OCI-LY3 (cell line): Measurements from ENCODE around the gene ZMIZ1.

Experiments used
- CTCF ChIP-seq: fragments of 200-600, 300-600 bp; sonication (generic); IDR thresholded peaks from 2 replicates; pipeline ENCODE4 v1.5.1; 2014; ENCODE audit warnings: antibody characterized with exemption, low read length, low read depth
- EZH2phosphoT487 ChIP-seq: fragments of 200-600 bp; shearing (Covaris generic); IDR thresholded peaks from 2 replicates; pipeline ENCODE4 v1.6.1; 2018; ENCODE audit warnings: antibody characterized with exemption, mixed run types, low read depth

GRCh38 chr10:79096514-79096913 lies 27.7 kb downstream of the ZMIZ1 start:
- TF ChIP-seq EZH2phosphoT487 (no peak), CTCF (no peak)
